MM.1S (cell line): ENCODE measurements around the gene SH3PXD2B.

Experiments
- CTCF ChIP-seq: fragments of 300-600 bp; sonication (generic); IDR thresholded peaks from 2 replicates; pipeline ENCODE4 v1.5.1; 2016; ENCODE audit warnings: antibody characterized with exemption, low read length, mixed read lengths
- EZH2 ChIP-seq: fragments of 300-600 bp; sonication (generic); optimal IDR thresholded peaks from 2 replicates; pipeline ENCODE3; 2017; ENCODE audit warnings: low read depth, mild to moderate bottlenecking, antibody characterized with exemption, low read length, mixed read lengths
- EZH2phosphoT487 ChIP-seq: fragments of 300-600 bp; sonication (generic); IDR thresholded peaks from 2 replicates; pipeline ENCODE4 v1.6.1; 2018; ENCODE audit warnings: antibody characterized with exemption, low read length

- TF ChIP-seq CTCF = no peak
- TF ChIP-seq EZH2 = no peak
- no peak for TF ChIP-seq EZH2phosphoT487
Observed at GRCh38 chr5:172433071-172433470, 21.3 kb downstream of the SH3PXD2B start.
